NCI-H2029 (cell line): ENCODE results near the gene MSH5.
"Not testable (repeated sequence)": the region's sequence is repeated elsewhere in the genome, so short reads cannot be mapped to it uniquely, and the experiment has no call there.

Source experiments
- DNase-seq: peaks from one replicate; lab custom pipeline; 2025; lab: John Stamatoyannopoulos, UW

MSH5 gene

GRCh38 chr6:31801031-31801927 is 61.5 kb downstream of the MSH5 start:
- DNase-seq, result not testable (repeated sequence)

GRCh38 chr6:31805939-31806469 is 66.2 kb downstream of the MSH5 start:
- DNase-seq, result no peak

DNA sequence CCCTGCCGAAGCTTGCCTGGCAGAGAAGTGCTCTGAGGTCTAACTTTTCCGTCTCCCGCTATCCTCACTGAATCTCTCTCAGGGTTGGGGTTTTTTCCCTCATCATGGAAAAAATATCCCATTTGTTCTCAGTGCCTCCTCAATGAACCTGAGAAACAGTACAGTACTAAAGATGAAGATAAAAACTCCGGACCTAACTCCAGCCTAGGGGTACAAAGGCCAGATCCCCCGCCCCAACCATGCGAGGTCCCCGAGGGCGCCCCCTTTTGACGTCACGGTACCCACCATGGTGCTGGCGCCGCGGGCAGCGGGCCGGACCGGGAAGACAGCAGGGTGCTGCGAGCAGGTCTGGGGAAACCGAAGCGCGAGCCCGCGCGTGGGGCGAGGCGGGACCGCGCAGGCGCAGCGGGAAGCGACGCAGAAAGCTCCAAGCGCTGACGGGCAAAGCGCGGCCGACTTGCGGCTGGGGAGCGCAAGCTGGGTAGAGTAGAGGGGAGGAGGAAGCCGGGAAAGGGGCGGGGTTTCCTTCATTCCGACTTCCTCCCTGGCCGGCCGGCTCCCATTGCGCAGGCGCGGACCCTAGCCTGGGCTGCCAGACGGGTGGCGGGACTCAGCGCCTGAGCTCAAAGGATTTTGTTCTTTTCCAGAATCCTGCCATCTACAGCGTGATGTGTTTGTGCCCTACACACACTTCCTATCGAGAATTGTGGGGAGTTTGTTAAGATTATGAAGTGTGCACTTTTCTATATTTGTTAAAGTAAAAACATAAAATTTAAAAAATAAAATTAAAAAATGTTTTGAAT is 66.9 kb downstream of the MSH5 start, which contains the start of gene LSM2:
LSM2 (minus strand) TSS at position 497 of the 803 bp plus-strand sequence; CDS start at position 288, 209 bp downstream.
- peak; percentile 96 for DNase-seq

- not testable (repeated sequence) for DNase-seq
Measured at GRCh38 chr6:31808599-31808998, 68.8 kb downstream of the MSH5 start.

- no peak for DNase-seq
Measured at GRCh38 chr6:31811645-31812044, 71.8 kb downstream of the MSH5 start.
